Stimulated activated CD8-positive, alpha-beta memory T cell treated with anti-CD3 and anti-CD28 coated beads, Interleukin-7, amount 100 ng/mL, for 4 hours (primary cell): ENCODE measurements around the gene KLRB1.
"Not testable (repeated sequence)": the region's sequence is repeated elsewhere in the genome, so short reads cannot be mapped to it uniquely, and the experiment has no call there.

Experiments
- DNase-seq, 2 donors: peaks; one replicate each; pipeline ENCODE4 v3.0.0-alpha.2; 2020; ENCODE audit warnings: low read depth in 2 of 2

KLRB1 gene

DNA sequence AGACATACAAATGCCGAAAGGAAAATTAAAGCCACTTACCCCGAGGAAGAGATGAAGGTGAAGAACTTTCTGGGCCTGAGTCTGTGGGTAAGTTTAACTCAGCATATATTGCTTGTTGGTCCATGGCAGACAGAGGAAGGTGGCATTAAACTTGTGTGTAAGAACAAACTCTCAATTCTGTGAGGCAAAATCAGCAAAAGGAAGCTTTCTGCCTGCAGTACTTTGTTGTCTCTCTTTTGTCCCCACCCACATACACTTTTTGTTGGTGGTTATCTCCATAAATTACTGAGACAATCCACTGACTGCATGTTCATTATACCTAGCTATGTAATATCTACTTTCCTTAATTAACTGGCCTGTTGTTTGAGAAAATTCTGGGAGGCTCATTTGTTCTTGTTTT lies at the start of gene KLRB1:
Gene KLRB1 (minus strand): TSS at position 201 of the 400 bp plus-strand sequence. CDS start 77 bp downstream, at position 124.
- DNase-seq = no peak

DNA sequence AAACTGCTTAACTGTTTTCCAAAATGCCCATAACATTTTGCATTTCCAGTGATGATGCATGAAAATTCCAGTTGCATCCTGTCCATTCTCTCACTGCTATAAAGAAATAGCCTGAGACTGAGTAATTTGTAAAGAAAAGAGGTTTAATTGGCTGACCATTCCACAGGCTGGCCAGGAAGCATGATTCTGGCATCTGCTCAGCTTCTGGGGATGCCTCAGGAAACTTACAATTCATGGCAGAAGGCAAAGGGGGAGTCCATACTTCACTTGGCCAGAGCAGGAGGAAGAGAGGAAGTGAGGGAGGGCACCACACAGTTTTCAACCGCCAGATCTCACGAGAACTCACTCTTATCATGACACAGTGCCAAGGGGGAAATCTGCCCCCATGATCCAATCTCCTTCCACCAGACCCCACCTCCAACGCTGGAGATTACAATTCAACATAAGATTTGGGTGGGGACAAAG lies 43.6 kb upstream of the KLRB1 start:
- DNase-seq = no peak

DNA sequence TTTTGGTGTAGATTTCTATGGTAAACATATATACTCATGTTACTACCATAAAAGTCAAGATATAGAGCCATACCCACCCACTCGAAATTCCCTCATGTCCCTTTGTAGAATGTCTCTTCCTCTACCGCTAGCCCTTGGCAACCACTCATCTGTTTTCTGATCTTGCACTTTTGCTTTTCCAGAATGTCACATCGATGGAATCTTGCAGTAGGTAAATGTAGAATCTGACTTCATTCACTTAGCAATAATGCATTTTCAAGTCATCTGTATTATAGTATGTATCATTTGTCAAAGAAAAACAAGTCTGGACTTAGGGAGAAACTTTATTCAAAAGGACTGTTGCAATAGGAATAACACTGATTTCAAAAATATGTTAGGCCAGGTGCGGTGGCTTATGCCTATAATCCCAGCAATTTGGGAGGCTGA lies 42.4 kb upstream of the KLRB1 start:
- no peak for DNase-seq

DNA sequence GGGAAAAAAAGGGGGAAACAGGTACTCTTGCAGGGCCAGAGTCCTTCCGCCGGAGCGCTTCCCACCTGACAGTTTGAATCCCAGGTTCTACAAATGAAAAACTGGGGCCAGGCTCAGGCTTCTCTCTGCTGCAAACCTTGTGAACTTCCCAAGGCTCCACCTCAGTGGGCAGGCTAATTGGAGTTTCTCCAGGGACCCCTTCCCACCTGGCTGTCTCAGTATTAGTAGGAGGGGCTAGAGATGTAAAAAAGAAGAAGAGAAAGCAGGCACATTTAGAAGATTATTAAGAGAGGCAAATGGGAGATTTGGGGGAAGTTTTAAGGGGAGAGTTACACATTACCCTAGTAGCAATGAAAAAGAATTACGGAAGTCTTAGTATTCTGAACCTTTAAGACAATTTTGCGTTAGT lies 41.8 kb upstream of the KLRB1 start:
- DNase-seq = no peak

DNA sequence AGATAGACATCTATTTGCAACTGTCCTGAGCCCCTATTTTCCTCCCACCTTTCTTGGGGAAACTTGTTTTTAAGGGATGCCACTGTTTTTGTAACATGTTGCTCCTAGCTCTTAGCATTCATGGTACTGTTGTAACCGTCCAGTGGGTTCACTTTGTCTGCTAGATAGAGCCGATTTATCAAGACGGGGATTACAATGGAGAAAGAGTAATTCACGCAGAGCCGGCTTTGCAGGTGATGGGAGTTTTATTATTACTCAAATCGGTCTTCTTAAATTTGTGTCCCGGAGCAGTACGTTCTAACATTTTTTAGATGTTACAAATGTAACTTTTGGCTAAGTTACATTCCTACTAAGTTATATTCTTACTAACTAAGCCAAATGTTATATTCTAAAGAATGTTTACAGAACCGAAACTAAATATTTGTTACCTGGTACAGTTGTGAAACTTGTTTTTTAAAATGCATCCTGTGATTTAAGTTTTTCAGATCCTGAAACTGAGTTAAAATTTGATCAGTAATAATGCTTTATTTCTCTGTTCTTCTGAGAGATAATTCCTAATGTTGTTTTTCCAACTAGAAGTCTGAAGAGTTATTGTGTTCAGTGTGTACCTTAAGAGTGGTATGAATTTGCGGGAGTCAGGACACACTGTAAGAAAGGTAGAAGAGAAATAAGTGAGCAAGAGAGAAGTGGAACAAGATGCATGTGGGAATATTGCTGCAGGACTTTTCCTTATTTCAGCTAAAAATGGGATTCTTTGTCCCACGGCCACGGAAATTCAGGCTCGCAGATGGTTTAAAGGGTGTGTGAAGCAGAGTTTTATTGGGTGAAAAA lies 41.2 kb upstream of the KLRB1 start:
- no peak for DNase-seq

DNA sequence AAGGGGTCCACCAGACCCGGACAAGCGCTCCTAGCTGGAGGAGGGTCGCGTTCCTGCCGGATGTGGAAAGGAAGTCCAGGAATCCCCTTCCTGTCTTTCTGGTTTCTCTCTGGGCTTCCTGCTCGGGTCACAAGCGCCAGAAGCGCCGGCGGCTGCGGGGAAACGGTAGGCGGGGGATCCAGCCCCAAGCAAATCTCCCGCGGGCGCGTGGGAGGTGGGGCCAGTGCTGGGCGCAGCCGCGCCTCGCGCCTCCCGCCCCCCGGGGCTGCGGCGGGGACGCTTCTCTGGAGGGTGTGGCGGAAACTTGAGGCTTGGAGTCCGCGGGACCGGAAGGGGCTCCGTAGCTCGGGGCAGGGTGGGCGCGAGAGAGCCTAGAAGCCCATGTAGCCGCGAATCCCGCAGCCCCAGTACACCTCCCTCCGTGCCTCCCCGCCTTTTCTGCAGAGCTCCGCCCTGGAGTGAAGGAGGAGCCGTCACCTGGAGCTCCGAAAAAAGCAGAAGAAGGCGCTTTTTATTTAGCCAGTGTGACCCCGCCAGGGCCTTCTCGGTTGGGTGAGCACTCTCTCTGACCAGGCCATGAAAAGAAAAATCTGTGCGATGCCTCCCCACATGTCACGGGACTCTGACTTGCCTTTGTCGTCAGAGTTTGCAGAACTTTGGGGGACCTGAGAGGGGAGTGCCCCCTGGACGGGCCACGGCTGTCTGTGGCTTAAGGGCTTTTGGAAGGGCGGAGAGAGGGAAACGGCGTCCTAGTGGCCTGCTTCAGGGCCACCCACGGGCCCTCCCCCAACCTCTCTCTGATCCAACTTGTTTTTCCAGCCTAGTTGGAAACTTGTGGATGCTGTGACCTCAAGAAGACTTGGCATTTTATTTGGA lies 40.3 kb upstream of the KLRB1 start:
- DNase-seq = peak; percentile 68 to 86

DNA sequence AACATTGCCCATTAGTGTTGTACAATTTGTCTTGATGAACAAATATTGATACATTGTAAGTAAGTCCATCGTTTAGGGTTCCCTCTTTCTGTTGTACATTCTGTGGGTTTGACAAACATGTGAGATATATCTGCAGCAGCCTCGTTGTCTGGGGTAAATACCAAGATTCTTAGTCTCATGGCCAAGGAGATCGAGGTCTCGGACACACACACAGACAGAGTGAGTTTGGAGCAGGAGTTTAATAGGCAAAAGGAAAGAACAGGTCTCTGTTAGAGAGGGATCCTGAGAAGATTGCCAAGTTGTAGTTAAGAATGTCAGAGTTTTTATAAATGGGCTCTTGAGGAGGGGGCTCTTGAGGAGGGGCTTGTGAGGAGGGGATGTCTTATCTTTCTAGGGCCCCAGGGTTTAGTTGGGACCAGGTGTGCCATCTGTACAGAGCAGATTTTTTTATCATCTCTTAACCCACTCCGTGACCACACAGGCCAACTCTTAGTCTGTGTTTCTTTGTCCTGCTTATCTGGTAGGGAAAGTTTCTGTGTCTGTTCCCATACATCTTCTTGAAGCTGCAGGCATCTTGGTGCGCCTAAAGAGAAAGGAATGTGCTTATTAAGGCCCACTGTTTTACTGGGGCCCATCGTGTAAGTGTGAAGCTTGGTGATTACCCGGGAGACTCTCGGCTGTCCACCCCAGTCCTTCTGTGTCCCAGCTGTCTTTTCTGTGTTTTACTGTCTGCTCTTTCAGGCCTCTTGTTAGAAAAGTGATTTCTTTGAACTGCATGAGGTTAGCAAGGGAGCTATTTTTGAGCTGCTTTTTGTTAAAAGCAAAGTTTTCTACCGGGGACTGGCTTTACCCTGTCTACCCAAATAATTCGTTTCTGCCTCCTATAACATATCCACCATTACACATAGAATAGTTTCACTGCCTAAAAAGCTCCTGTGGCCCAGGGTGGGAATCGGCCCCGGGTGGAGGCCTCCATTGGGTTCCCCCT lies 39.4 kb upstream of the KLRB1 start:
- no peak for DNase-seq

DNA sequence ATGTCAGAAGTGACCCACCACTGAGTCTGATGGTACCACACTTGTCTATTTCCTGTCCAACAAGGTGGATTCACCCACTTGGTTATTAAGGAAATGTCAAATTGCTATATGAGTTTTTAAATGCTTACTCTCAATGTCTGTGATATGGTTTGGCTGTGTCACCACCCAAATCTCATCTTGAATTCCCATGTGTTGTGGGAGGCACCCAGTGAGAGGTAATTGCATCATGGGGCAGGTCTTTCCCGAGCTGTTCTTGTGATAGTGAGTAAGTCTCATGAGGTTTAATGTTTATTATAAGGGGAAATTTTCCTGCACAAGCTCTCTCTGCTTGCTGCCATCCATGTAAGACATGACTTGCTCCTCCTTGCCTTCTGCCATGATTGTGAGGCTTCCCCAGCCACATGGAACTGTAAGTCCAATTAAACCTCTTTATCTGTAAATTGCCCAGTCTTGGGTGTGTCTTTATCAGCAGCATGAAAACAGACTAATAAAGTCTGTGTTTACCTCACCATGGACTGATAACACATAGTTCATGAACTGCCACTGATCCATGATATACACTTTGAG lies 37.4 kb upstream of the KLRB1 start:
- DNase-seq = not testable (repeated sequence)

DNA sequence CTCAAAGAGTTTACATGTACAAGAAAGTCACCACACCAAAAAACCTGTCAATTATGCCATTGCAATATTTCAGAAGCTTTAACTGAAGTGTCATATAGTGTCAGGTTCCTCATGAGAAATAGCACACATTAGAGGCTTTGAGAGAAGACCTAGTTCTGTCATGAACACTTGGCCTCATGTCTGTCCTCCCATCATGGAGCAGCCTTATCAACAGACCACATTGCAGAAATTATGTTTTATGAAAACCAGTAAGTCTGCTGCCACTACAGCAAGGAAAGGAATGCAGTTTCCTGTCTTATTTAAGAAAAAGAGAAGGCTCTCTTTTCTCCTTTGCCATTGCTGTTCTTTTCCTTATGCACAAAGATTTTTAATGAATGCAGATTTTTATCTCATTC lies 35.5 kb upstream of the KLRB1 start:
- no peak for DNase-seq

DNA sequence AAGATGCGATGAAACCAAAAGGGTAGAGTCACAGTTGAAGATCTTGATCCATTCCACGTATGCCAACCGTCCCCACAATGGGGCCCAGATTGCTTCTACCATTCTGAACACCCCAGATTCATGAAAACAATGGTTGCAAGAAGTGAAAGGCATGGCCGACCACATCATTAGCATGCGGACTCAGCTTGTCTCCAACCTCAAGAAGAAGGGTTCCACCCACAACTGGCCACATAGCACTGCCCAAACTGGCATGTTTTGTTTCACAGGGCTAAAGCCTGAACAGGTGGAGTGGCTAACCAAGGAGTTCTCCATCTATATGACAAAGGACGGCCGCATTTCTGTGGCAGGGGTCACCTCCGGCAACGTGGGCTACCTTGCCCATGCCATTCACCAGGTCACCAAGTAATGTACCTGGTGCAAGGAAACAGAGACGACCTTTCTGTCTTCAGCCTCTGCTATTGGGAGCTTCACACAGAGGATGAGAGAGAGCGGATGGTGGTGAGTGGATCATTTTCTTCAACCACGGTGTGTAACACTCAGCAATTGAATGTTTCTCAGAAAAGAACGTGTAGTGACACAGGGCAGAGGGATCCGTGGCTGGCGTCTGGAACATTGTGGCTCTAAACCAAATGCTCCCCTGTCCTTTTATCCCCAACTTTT lies 35.0 kb upstream of the KLRB1 start:
- no peak for DNase-seq

DNA sequence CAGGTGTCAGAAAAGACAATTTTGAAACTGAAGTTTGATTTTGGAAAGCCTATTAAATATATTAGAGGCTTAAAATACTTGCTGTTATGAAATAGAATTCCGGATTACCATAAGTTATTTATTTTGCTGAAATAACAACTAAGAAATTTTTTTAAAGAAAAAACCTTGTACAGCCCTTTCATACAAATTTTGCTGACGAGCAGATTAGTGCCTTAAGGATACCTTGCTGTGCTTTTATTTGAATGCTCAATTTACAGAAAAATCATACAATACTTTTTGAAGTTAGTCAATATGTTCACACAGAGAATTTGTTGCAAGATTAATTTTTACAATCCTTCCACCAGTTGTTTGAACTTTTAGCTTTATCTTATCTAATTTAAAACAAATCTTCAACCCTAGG lies 32.3 kb upstream of the KLRB1 start:
- DNase-seq = no peak

DNA sequence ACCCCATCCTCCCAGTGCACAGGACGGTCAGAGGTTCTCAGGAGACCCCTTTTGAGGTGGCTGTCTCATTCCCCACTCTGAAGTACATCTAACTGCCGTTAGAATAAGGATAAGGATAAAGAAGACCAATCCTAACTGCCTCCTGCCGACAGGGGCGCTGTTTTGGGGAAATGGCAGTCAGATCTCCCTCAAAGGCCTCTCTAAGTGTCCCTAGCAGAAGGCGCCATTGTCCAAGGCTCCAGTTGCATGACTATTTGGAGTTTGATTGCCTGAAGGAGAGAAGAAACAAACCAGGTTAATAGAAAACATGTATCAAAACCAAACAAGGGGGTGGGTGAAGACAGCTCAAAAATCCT lies 29.1 kb upstream of the KLRB1 start:
- DNase-seq = no peak

DNA sequence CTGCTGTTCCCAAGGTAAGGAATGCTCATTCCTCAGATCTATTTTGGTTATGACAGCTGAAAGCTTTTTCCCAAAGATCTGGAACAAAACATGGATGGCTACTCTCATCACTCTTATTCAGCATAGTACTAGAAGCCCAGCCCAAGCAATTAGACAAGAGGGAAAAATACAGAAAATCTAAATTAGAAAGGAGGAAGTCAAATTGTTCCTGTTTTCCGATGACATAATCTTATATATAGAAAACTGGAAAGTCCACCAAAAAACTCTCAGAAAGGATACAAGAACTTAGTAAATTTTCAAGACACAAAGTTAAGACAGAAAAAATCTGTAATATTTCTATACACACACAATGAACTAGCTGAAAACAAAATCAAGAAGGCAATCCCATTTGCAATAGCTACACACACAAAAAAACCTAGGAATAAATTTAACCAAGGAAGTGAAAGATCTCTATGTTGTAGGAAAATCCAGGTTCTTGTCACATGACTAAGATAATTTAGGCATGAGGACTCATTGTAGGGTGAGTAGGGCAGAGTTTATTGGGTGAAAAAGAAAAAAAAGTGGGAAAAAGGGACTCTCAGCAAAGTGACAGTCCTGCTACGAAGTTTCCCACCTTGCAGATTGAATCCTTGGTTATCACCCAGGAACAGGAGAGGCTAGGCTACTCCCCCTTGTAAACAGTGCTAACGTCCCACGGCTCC lies 28.6 kb upstream of the KLRB1 start:
- DNase-seq = no peak

DNA sequence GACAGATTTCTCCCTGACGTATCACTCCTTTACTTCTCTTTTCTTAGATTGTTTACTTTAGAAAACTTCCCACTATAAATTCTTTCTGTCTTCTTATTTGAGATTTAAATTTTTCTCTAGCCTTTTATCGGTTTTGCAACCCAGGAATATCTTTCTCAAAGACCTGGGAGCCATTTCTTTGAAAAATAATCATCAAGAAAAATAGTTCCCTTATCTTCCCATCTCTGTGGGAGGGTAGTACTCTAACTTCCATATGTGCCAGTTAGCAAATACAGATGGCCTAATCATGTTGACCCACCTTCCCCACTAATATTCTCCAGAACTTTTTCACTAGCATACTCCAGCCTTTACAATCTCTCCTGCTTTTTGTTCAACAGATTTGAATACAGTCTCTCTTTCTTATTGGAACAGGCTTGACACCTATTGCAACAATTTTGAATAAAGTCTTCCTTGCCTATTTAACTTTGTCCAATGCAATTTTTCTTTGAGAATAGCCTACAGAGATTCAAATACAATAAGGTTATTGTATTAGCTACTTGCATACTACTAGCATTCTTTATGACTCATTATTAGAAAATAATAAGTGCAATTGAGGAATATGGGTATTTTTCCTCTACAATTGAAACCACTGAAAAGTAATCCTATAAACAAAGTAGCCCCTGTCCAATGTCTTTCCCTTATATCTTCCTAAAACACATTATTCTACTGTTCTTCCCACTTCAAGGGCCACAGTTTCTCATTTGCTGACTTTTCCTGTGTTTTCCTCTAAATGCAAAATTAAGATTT lies 27.4 kb upstream of the KLRB1 start:
- DNase-seq = no peak

DNA sequence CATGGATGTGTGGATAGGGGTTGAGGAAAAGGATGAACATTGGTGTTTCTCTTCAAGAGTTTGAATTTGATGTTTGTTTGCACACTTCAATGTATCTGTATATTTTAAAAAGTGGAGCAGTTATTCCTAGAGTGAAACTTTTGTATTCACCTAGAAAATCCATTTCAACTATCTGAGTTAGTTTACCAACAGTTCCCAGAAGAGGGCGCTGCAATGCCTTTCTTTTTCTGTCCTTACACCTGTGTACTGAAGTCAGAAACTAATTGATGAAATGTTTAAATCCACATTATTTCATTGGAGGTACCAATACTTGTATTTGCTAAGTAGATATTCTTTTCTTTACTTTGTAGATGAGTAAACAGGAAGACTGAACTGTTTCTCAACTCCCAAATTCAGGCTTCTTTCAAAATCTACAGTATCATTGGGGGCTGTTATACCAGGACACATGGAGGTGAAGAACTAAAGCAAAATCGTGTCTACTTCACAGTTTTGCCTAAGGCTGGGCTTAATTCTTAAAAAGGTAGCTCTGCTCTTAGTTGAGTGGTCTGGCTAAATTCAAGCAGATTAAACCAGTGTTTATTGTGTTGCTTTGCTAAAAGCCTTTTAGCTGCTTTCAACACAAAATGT lies 26.6 kb upstream of the KLRB1 start:
- peak; percentile 57 to 74 for DNase-seq

DNA sequence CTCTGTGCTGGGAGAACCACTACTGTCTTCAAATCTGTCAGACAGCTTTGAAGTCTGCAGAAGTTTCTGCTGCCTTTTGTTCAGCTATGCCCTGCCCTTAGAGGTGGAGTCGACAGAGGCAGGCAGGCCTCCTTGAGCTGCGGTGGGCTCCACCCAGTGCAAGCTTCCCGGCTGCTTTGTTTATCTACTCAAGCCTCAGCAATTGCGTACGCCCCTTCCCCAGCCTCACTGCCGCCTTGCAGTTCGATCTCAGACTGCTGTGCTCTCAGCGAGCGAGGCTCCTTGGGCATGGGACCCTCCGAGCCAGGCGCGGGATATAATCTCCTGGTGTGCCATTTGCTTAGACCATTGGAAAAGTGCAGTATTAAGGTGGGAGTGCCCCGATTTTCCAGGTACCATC lies 25.1 kb upstream of the KLRB1 start:
- DNase-seq = no peak

DNA sequence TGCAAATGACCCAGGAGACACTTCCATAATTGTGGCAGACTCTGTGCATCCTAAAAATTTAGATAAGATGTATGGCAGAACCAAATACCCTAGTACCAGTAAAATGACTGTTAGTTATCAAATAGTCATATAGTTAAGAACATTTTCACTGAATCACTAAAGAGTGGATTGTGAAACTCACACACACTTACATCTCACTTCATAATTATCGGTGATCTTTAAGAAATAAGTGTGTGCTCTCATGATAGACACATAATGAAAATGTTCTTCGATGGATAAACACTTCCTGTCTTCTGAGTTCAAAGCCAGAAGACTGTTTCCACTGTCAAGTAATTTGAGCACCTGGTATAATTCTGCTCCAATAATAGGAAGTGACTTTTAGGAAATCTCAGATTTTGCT lies 19.1 kb upstream of the KLRB1 start:
- no peak for DNase-seq

DNA sequence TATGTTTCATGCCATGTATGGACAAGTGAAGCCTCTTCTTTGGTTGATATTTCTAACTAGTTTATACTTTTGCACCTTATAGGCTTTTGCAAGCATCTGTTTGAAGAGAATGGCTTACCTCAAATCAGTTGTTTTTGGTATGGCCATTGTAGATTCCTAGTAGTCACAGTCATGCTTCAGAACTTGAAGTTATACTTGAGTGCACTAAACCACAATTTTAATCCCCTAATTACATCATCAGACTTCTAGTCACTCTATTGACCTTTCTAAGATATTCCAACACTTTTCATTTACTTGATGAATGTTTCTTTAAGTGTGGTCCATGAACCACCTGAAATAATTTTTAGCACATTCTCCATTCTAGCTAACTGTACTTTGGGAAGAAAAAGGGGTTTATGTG lies 18.6 kb upstream of the KLRB1 start:
- DNase-seq = no peak

DNA sequence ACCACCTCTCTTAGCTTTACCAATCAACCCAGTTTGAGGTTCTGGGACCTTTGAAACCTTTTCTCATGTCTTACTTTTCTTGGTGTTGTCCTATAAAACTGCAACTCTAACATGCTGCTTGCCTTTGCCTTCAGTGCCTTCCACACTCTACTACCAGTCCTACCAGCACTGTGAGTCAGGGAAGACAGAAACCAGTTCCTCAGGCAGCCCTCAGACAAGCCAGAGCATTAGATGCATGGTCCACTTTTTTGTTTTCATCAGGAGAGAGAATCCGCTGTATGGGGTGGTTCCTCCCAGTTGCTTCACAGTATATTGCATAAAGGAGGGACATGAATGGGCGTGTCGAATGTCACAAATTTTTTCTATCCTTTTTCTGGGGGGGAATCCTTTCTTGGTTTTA lies 17.3 kb upstream of the KLRB1 start:
- DNase-seq = no peak
